ENCODE results near the gene IRS1. TPM values are rescaled to one million over a fixed set of nuclear protein-coding genes. Genes with fewer than 3 reads are reported as not detected.

IRS1 gene
- total RNA-seq, 4 donors from 2014 or later: 11.9 to 29.6 (median 13.2) TPM

GRCh38 chr2:226831266-226831665, 31.6 kb upstream of the IRS1 start:
- TF ChIP-seq, protein P1, sequence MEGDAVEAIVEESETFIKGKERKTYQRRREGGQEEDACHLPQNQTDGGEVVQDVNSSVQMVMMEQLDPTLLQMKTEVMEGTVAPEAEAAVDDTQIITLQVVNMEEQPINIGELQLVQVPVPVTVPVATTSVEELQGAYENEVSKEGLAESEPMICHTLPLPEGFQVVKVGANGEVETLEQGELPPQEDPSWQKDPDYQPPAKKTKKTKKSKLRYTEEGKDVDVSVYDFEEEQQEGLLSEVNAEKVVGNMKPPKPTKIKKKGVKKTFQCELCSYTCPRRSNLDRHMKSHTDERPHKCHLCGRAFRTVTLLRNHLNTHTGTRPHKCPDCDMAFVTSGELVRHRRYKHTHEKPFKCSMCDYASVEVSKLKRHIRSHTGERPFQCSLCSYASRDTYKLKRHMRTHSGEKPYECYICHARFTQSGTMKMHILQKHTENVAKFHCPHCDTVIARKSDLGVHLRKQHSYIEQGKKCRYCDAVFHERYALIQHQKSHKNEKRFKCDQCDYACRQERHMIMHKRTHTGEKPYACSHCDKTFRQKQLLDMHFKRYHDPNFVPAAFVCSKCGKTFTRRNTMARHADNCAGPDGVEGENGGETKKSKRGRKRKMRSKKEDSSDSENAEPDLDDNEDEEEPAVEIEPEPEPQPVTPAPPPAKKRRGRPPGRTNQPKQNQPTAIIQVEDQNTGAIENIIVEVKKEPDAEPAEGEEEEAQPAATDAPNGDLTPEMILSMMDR (IDR thresholded peaks at IDR 0.05; ENCODE audit: low read depth): no peak

DNA sequence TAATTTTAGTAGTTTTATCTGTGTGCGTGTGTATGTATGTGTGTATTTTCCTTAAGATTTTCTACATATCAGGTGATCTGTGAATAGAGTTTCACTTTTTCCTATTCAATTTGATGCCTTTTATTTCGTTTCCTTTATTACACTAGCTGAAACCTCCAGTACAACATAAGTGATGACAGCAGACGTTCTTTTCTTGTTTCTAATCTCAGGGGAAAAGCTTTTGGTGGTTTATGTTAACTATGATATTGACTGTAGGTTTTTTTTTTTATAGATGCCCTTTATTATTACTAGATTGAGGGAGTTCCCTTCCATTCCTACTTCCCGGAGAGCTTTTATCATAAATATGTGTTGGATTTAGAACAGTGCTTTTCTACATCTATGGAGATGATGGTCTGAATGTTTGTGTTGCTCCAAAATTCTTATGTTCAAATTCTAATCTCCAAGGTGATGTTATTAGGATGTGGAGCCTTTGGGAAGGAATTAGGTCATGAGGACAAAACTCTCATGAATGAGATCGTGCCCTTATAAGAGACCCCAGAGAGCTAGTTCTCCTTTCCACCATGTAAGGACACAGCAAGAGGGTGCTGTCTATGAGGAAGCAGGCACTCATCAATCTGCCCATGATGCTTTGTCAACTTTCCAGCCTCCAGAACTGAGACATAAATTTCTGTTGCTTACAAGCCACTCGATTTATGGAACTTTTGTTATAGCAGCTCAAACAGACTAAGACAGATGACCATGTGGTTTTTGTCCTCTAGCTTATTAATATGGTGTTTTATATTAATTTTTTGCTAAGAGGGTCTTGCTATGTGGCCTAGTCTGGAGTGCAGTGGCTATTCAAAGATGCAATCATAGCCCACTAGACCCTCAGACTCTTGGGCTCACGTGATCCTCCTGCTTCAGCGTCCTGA, 30.4 kb upstream of the IRS1 start:
- TF ChIP-seq, protein P1 (IDR thresholded peaks at IDR 0.05; ENCODE audit: low read depth): no peak

DNA sequence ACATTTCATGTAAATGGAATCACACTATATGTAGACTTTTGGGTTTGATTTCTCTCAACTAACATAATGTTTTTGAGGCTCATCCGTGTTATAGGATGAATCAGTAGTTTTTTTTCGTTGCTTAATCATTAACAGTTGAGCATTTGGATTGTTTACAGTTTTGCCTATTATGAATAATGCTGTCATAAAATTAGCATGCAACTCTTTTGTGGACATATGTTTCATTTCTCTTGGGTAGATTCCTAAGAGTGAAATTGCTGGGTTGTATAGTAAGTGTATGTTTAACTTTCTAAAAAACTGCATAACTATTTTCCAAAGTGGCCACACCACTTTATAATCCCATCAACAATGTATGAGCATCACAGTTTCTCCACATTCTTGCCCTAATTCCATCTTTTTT, 28.6 kb upstream of the IRS1 start:
- TF ChIP-seq, protein P1 (IDR thresholded peaks at IDR 0.05; ENCODE audit: low read depth): no peak

- TF ChIP-seq, protein P1 (IDR thresholded peaks at IDR 0.05; ENCODE audit: low read depth): no peak
Measured at GRCh38 chr2:226825056-226825455, 25.4 kb upstream of the IRS1 start.

DNA sequence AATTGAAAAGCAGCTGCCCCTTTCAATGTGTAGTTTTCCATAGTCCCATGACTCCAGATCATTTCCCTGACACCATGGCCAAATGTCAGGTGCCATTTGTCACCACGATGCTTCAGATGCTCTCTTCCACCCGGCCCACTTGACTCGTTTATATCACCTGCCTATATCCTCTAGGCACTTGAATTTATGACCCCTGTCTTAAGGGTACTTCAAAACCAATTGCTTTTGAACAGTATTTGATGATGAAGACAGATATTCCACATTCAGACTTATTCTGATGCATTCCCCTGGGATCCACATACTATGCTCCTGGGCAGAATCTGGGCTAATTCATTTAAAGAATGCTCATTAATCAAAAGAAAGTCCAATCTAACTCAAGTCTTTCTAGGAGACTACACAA, 19.3 kb upstream of the IRS1 start:
- TF ChIP-seq, protein P1 (IDR thresholded peaks at IDR 0.05; ENCODE audit: low read depth): no peak

- TF ChIP-seq, protein P1 (IDR thresholded peaks at IDR 0.05; ENCODE audit: low read depth): no peak
Measured at GRCh38 chr2:226813148-226813701, 13.6 kb upstream of the IRS1 start.

- TF ChIP-seq, protein P1 (IDR thresholded peaks at IDR 0.05; ENCODE audit: low read depth): no peak
Measured at GRCh38 chr2:226803410-226803809, 3.8 kb upstream of the IRS1 start.

All from subcutaneous adipose tissue (tissue), 4 donors.